ENCODE results near the gene KCMF1.

KCMF1 gene

GRCh38 chr2:84958135-84959059, 12.6 kb upstream of the KCMF1 start (continued):
- TF ChIP-seq ZSCAN30 (tag by site-specific recombination; IDR thresholded peaks at IDR 0.05) (0 out of 2 replicates have a peak, but pooled peaks have one; percentile 42), KLF8 (tag by site-specific recombination; IDR thresholded peaks at IDR 0.05) (peak; percentile 66), SCRT1 (tag by site-specific recombination; IDR thresholded peaks at IDR 0.05; ENCODE audit: borderline replicate concordance) (peak; percentile 77; the same call in 1 of the 2 replicates), ZNF350 (tag by site-specific recombination; IDR thresholded peaks at IDR 0.05) (no peak), MZF1 (tag by site-specific recombination; IDR thresholded peaks at IDR 0.05; ENCODE audit: borderline replicate concordance) (peak; percentile 36; the same call in 1 of the 2 replicates), ZSCAN18 (tag by site-specific recombination; IDR thresholded peaks at IDR 0.05) (no peak), ZNF121 (tag by site-specific recombination; IDR thresholded peaks at IDR 0.05) (no peak), ZNF140 (tag by site-specific recombination; IDR thresholded peaks at IDR 0.05) (no peak), SALL2 (tag by site-specific recombination; IDR thresholded peaks at IDR 0.05; ENCODE audit: borderline replicate concordance) (no peak), ZNF394 (tag by site-specific recombination; IDR thresholded peaks at IDR 0.05; ENCODE audit: borderline replicate concordance) (0 out of 2 replicates have a peak, but pooled peaks have one; percentile 12), ZNF248 (tag by site-specific recombination; IDR thresholded peaks at IDR 0.05) (no peak), ZNF660 (tag by site-specific recombination; IDR thresholded peaks at IDR 0.05) (0 out of 2 replicates have a peak, but pooled peaks have one; percentile 39), ZNF280D (tag by site-specific recombination; IDR thresholded peaks at IDR 0.05) (no peak), ZBTB8A (tag by site-specific recombination; IDR thresholded peaks at IDR 0.05) (peak; percentile 18; the same call in 1 of the 2 replicates)

DNA sequence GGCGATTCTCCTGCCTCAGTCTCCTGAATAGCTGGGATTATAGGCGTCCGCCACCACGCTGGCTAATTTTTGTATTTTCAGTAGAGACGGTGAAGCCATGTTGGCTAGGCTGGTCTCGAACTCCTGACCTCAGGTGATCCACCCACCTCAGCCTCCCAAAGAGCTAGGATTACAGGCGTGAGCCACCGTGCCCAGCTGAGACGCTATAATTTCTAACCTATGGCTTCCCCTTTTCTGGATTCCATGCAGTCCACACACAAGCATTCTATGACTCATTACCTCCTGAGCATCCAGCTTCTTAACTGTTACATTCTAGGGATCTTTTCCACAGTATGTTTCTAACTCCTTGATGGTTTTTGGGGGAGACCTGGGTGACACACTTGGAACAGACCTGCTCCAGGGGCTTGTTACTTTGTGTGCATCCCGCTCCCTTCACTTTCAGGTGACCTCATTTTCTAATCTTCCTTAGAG, 11.8 kb upstream of the KCMF1 start:
- ChIA-PET CTCF (interaction anchor here (0.6 to 2.9 kb wide), 6 partner anchors 32 to 341 kb away, joined by 3 to 14 read pairs (median 4); no protein-coding TSS in a partner anchor), POLR2A (interaction anchor here (1.5 to 4.4 kb wide), 5 partner anchors 11 to 53 kb away, joined by 4 to 59 read pairs (median 9); partner anchors contain the start of gene KCMF1)
- Histone ChIP-seq H3K4me1 (ENCODE audit: control insufficient read depth, insufficient read depth, low read length) (peaks cover 27% of the 10 kb centered on the region), H3K9me3 (ENCODE audit: control insufficient read depth, insufficient read depth, low read depth, low read length) (no peaks in the 10 kb centered on the region), H3K4me3 (ENCODE audit: low read depth, low read length) (no peak overlapping the region), H3K36me3 (ENCODE audit: control insufficient read depth in 2 of 2, insufficient read depth in 1 of 2, low read length in 2 of 2) (peaks cover 0 to 4% of the 10 kb centered on the region in 2 experiments; a peak in 1 of 3 replicates), H3K27ac (ENCODE audit: extremely low read depth, low read depth, low read length) (peak overlapping the region; percentile 44)
- TF ChIP-seq ZEB2 (tag by site-specific recombination; IDR thresholded peaks at IDR 0.05) (no peak), ZNF280D (tag by site-specific recombination; IDR thresholded peaks at IDR 0.05) (peak; percentile 94), SETDB1 (IDR thresholded peaks at IDR 0.05; ENCODE audit: insufficient read length, low read length) (peak; percentile 37), ZNF623 (tag by site-specific recombination; IDR thresholded peaks at IDR 0.05) (0 out of 2 replicates have a peak, but pooled peaks have one; percentile 7), HIC1 (tag by site-specific recombination; IDR thresholded peaks at IDR 0.05) (0 out of 2 replicates have a peak, but pooled peaks have one; percentile 14)
- TF ChIP-seq, protein P1, sequence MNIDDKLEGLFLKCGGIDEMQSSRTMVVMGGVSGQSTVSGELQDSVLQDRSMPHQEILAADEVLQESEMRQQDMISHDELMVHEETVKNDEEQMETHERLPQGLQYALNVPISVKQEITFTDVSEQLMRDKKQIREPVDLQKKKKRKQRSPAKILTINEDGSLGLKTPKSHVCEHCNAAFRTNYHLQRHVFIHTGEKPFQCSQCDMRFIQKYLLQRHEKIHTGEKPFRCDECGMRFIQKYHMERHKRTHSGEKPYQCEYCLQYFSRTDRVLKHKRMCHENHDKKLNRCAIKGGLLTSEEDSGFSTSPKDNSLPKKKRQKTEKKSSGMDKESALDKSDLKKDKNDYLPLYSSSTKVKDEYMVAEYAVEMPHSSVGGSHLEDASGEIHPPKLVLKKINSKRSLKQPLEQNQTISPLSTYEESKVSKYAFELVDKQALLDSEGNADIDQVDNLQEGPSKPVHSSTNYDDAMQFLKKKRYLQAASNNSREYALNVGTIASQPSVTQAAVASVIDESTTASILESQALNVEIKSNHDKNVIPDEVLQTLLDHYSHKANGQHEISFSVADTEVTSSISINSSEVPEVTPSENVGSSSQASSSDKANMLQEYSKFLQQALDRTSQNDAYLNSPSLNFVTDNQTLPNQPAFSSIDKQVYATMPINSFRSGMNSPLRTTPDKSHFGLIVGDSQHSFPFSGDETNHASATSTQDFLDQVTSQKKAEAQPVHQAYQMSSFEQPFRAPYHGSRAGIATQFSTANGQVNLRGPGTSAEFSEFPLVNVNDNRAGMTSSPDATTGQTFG (tag by site-specific recombination; IDR thresholded peaks at IDR 0.05; ENCODE audit: borderline replicate concordance) = no peak
